ENCODE data around the gene MYO1A. TPM values are rescaled to one million over a fixed set of nuclear protein-coding genes. Genes with fewer than 3 reads are reported as not detected.

Gene MYO1A
- total and polyA plus RNA-seq, 7 experiments from 2014 or later: 0.56 to 2.3 (median 1.8) TPM

- Histone ChIP-seq H3K9me3 (ENCODE audit: control insufficient read depth in 2 of 3, low read length in 3 of 3) (no peaks in the 10 kb centered on the region), H3K27ac (ENCODE audit: low read depth, low read length) (peak within 1 kb of the TSS; percentile 100), H3K27me3 (ENCODE audit: control insufficient read depth in 2 of 2, insufficient read depth in 2 of 2, low read length in 2 of 2) (no peaks in the 10 kb centered on the region), H3K36me3 (ENCODE audit: control insufficient read depth in 2 of 3, insufficient read depth in 3 of 3, low read length in 3 of 3) (peaks cover 0 to 30% (median 7%) of the 10 kb centered on the region in 3 experiments), H3K4me3 (ENCODE audit: low read length) (peak within 1 kb of the TSS; percentile 94), H3K4me1 (ENCODE audit: control insufficient read depth in 2 of 2, insufficient read depth in 2 of 2, low read length in 2 of 2) (peaks cover 23 to 45% of the 10 kb centered on the region in 2 donors)
- H3K4me1 Mint-ChIP-seq: peaks cover 40 to 68% (median 57%) of the 10 kb centered on the region in 7 donors
- ChIA-PET POLR2A (interaction anchor here (0.5 to 17.0 kb wide), 11 partner anchors 9 to 899 kb away, joined by 3 to 401 read pairs (median 3); partner anchors contain the start of genes NEMP1 and STAT6), CTCF (interaction anchor here (0.5 to 8.5 kb wide), 5 partner anchors 17 to 335 kb away, joined by 3 to 77 read pairs (median 6); partner anchors contain the start of gene STAT6)
- intact Hi-C loops (cut with micrococcal nuclease): loop anchor here (1.0 to 5.0 kb wide), 18 partner anchors 10 to 1271 kb away; partner anchors contain the start of genes ARHGAP9 (in 2 of the 2), DDIT3 (in 2 of the 2), NACA (in 2 of the 2) and NEMP1 (in 2 of the 2)
- peak; percentile 79 to 91 (median 88) for DNase-seq
- H3K36me3 Mint-ChIP-seq: peaks cover 0 to 8% (median 0%) of the 10 kb centered on the region in 5 donors
- H3K9me3 Mint-ChIP-seq: peaks cover 0 to 2% (median 0%) of the 10 kb centered on the region in 11 donors
- H3K4me3 Mint-ChIP-seq: peak within 1 kb of the TSS; percentile 94 to 98 (median 96)
- no peaks in the 10 kb centered on the region for H3K27me3 Mint-ChIP-seq
- ATAC-seq: peak; percentile 84
- H3K27ac Mint-ChIP-seq: peak within 1 kb of the TSS; percentile 94 to 99 (median 97)
Observed at GRCh38 chr12:57088354-57089270, 38.7 kb upstream of the MYO1A start, which contains the start of gene NAB2. Gene NAB2, plus strand, starts transcription at chr12:57089114. Its CDS starts 158 bp downstream, at chr12:57089272.

GRCh38 chr12:57087691-57088353, 37.9 kb upstream of the MYO1A start:
- ATAC-seq (peak; percentile 24), DNase-seq (peak; percentile 31 to 83 (median 64))
- H3K36me3 Mint-ChIP-seq: peaks cover 0 to 8% (median 0%) of the 10 kb centered on the region in 5 donors
- peak overlapping the region; percentile 94 to 99 (median 97) for H3K27ac Mint-ChIP-seq
- Histone ChIP-seq H3K9me3 (ENCODE audit: control insufficient read depth in 2 of 3, low read length in 3 of 3) (no peaks in the 10 kb centered on the region), H3K36me3 (ENCODE audit: control insufficient read depth in 2 of 3, insufficient read depth in 3 of 3, low read length in 3 of 3) (peaks cover 0 to 30% (median 7%) of the 10 kb centered on the region in 3 experiments), H3K4me1 (ENCODE audit: control insufficient read depth in 2 of 2, insufficient read depth in 2 of 2, low read length in 2 of 2) (peaks cover 18 to 38% of the 10 kb centered on the region in 2 donors), H3K27me3 (ENCODE audit: control insufficient read depth in 2 of 2, insufficient read depth in 2 of 2, low read length in 2 of 2) (no peaks in the 10 kb centered on the region), H3K4me3 (ENCODE audit: low read length) (peak overlapping the region; percentile 94), H3K27ac (ENCODE audit: low read depth, low read length) (peak overlapping the region; percentile 100)
- no peaks in the 10 kb centered on the region for H3K27me3 Mint-ChIP-seq
- H3K4me1 Mint-ChIP-seq: peaks cover 35 to 65% (median 52%) of the 10 kb centered on the region in 7 donors
- H3K9me3 Mint-ChIP-seq: peaks cover 0 to 2% (median 0%) of the 10 kb centered on the region in 11 donors
- intact Hi-C loops (cut with micrococcal nuclease): loop anchor here (1.0 to 5.0 kb wide), 18 partner anchors 10 to 1271 kb away; partner anchors contain the start of genes ARHGAP9 (in 2 of the 2), DDIT3 (in 2 of the 2), NACA (in 2 of the 2) and NEMP1 (in 2 of the 2)
- peak overlapping the region; percentile 94 to 98 (median 94) for H3K4me3 Mint-ChIP-seq
- POLR2A ChIA-PET: interaction anchor here (0.8 to 17.0 kb wide), 8 partner anchors 8 to 369 kb away, joined by 3 to 401 read pairs (median 4); partner anchors contain the start of genes NEMP1 and STAT6
- CTCF ChIA-PET: interaction anchor here (0.6 to 8.5 kb wide), 2 partner anchors 24 to 195 kb away, joined by 6 to 77 read pairs; partner anchors contain the start of gene STAT6

GRCh38 chr12:57087010-57087690, 37.2 kb upstream of the MYO1A start:
- peak overlapping the region; percentile 94 to 98 (median 94) for H3K4me3 Mint-ChIP-seq

GRCh38 chr12:57086493-57087009, 36.6 kb upstream of the MYO1A start:
- peaks cover 0 to 2% (median 0%) of the 10 kb centered on the region in 11 donors for H3K9me3 Mint-ChIP-seq
- Histone ChIP-seq H3K4me1 (ENCODE audit: control insufficient read depth in 2 of 2, insufficient read depth in 2 of 2, low read length in 2 of 2) (peaks cover 18 to 25% of the 10 kb centered on the region in 2 donors), H3K27ac (ENCODE audit: low read depth, low read length) (peak overlapping the region; percentile 100), H3K9me3 (ENCODE audit: control insufficient read depth in 2 of 3, low read length in 3 of 3) (no peaks in the 10 kb centered on the region), H3K4me3 (ENCODE audit: low read length) (peak overlapping the region; percentile 94), H3K36me3 (ENCODE audit: control insufficient read depth in 2 of 3, insufficient read depth in 3 of 3, low read length in 3 of 3) (peaks cover 0 to 17% (median 5%) of the 10 kb centered on the region in 3 experiments), H3K27me3 (ENCODE audit: control insufficient read depth in 2 of 2, insufficient read depth in 2 of 2, low read length in 2 of 2) (no peaks in the 10 kb centered on the region)
- ChIA-PET POLR2A (interaction anchor here (1.2 to 17.0 kb wide), 2 partner anchors 10 to 19 kb away, joined by 5 to 401 read pairs; partner anchors contain the start of gene STAT6), CTCF (interaction anchor here (1.0 to 1.4 kb wide), 3 partner anchors 12 to 348 kb away, joined by 3 read pairs; no protein-coding TSS in a partner anchor)
- H3K4me3 Mint-ChIP-seq: peak overlapping the region; percentile 90 to 98 (median 94)
- peaks cover 0 to 4% (median 0%) of the 10 kb centered on the region in 5 donors for H3K36me3 Mint-ChIP-seq
- H3K27ac Mint-ChIP-seq: peak overlapping the region; percentile 94 to 98 (median 97)
- H3K4me1 Mint-ChIP-seq: peaks cover 32 to 55% (median 40%) of the 10 kb centered on the region in 7 donors
- ATAC-seq (no peak), DNase-seq (peak in 6 of 9 donors; percentile 33 to 71 (median 44))
- H3K27me3 Mint-ChIP-seq: no peaks in the 10 kb centered on the region
- intact Hi-C loops (cut with micrococcal nuclease): loop anchor here (1.0 to 5.0 kb wide), 10 partner anchors 17 to 1269 kb away; partner anchors contain the start of genes ARHGAP9 (in 2 of the 2), CDK4 (in 1 of the 2), CNPY2 (in 1 of the 2) and DDIT3 (in 1 of the 2)

More at GRCh38 chr12:57087010-57087690, 37.2 kb upstream of the MYO1A start:
- H3K36me3 ChIP-seq (ENCODE audit: control insufficient read depth in 2 of 3, insufficient read depth in 3 of 3, low read length in 3 of 3): peaks cover 0 to 23% (median 7%) of the 10 kb centered on the region in 3 experiments
- Mint-ChIP-seq H3K4me1 (peaks cover 35 to 60% (median 46%) of the 10 kb centered on the region in 7 donors), H3K27me3 (no peaks in the 10 kb centered on the region), H3K36me3 (peaks cover 0 to 4% (median 0%) of the 10 kb centered on the region in 5 donors), H3K27ac (peak overlapping the region; percentile 94 to 99 (median 97)), H3K9me3 (peaks cover 0 to 2% (median 0%) of the 10 kb centered on the region in 11 donors)
- H3K27ac ChIP-seq (ENCODE audit: low read depth, low read length): peak overlapping the region; percentile 100
- H3K4me1 ChIP-seq (ENCODE audit: control insufficient read depth in 2 of 2, insufficient read depth in 2 of 2, low read length in 2 of 2): peaks cover 18 to 31% of the 10 kb centered on the region in 2 donors
- intact Hi-C loops (cut with micrococcal nuclease): loop anchor here (1.0 to 5.0 kb wide), 10 partner anchors 18 to 1270 kb away; partner anchors contain the start of genes ARHGAP9 (in 2 of the 2), CDK4 (in 1 of the 2), CNPY2 (in 1 of the 2) and DDIT3 (in 1 of the 2)
- peak; percentile 73 for ATAC-seq
- ChIA-PET POLR2A (interaction anchor here (0.9 to 17.0 kb wide), 7 partner anchors 8 to 369 kb away, joined by 3 to 401 read pairs (median 5); partner anchors contain the start of genes NEMP1 and STAT6), CTCF (interaction anchor here (1.0 to 8.5 kb wide), 4 partner anchors 13 to 349 kb away, joined by 3 to 77 read pairs (median 3); partner anchors contain the start of gene STAT6)
- no peaks in the 10 kb centered on the region for H3K9me3 ChIP-seq (ENCODE audit: control insufficient read depth in 2 of 3, low read length in 3 of 3)
- peak; percentile 58 to 95 (median 87) for DNase-seq
- peak overlapping the region; percentile 94 for H3K4me3 ChIP-seq (ENCODE audit: low read length)
- no peaks in the 10 kb centered on the region for H3K27me3 ChIP-seq (ENCODE audit: control insufficient read depth in 2 of 2, insufficient read depth in 2 of 2, low read length in 2 of 2)
